SU-DHL-6 (cell line): ENCODE data around the gene NCMAP.

ENCODE experiments used
- CTCF ChIP-seq: fragments of 200-600 bp; sonication (generic); IDR thresholded peaks from one replicate; pipeline ENCODE4 v1.5.1; 2017; ENCODE audit warnings: antibody characterized with exemption, mild to moderate bottlenecking, low read length, moderate library complexity; ENCODE audit not compliant: insufficient read depth, poor library complexity, severe bottlenecking
- EZH2phosphoT487 ChIP-seq: fragments of 200-600 bp; sonication (generic), shearing (Covaris generic); conservative IDR thresholded peaks from 2 replicates; pipeline ENCODE4 v1.6.1; 2018; ENCODE audit warnings: mild to moderate bottlenecking, antibody characterized with exemption, low read length, moderate library complexity, mixed read lengths

GRCh38 chr1:24556414-24556795, 518 bp downstream of the NCMAP start:
- TF ChIP-seq CTCF (no peak), EZH2phosphoT487 (no peak)
